Measurements from ENCODE around the gene TOR1A.
"Not testable (repeated sequence)": the region's sequence is repeated elsewhere in the genome, so short reads cannot be mapped to it uniquely, and the experiment has no call there.

Gene TOR1A

DNA sequence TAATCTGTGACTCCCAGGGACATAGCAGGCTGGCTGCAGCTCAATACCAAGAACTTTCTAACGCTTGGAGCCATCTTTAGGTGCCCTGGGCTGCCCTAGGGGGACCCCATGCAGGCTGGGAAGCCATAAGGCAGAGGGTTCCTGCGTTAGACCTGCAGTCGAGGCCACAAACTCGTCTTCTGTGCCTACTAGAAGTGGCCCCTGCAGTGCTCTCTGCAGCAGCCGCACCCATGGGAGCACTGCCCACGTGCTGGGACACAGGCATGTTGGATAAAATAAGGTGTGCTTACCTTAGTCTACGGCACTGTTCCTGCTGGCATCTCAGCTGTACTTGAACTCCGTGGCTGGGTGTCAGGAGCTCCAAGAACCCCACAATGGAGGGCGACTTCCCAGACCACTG, 11.6 kb downstream of the TOR1A start:
- Histone ChIP-seq H3K9ac (ENCODE audit: low read length) (no peak overlapping the region), H3K36me3 (ENCODE audit: insufficient read depth, low read length) (peaks cover 33% of the 10 kb centered on the region), H3K4me1 (ENCODE audit: insufficient read depth, low read length) (no peaks in the 10 kb centered on the region), H3K27ac (ENCODE audit: low read depth, low read length) (no peak overlapping the region), H3K9me3 (ENCODE audit: low read length) (no peaks in the 10 kb centered on the region), H3K27me3 (ENCODE audit: control insufficient read depth in 1 of 2, insufficient read depth in 2 of 2, low read length in 2 of 2) (no peaks in the 10 kb centered on the region), H3K4me3 (ENCODE audit: low read depth in 1 of 2, low read length in 2 of 2) (no peak overlapping the region)

DNA sequence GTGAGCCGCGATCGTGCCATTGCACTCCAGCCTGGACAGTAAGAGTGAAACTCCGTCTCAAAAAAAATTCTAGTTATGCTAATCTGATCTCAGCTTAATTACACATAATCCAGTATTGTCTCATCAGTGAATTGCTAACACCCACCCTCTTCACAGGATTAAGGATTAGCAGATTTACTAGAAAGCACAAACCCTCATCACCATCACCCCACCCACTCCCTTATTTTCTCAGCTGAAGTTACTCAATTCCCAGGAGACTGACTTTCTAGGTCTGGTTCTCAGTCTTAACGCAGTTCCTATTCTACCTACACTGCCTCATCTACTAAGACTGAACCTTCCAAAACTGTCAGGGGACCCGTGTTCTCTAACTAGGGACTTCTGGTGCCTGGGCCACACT, 12.0 kb downstream of the TOR1A start:
- Histone ChIP-seq H3K4me1 (ENCODE audit: insufficient read depth, low read length) (no peaks in the 10 kb centered on the region), H3K36me3 (ENCODE audit: insufficient read depth, low read length) (peaks cover 30% of the 10 kb centered on the region), H3K9me3 (ENCODE audit: low read length) (no peaks in the 10 kb centered on the region), H3K4me3 (ENCODE audit: low read depth in 1 of 2, low read length in 2 of 2) (no peak overlapping the region), H3K27ac (ENCODE audit: low read depth, low read length) (no peak overlapping the region), H3K27me3 (ENCODE audit: control insufficient read depth in 1 of 2, insufficient read depth in 2 of 2, low read length in 2 of 2) (no peaks in the 10 kb centered on the region), H3K9ac (ENCODE audit: low read length) (no peak overlapping the region)

DNA sequence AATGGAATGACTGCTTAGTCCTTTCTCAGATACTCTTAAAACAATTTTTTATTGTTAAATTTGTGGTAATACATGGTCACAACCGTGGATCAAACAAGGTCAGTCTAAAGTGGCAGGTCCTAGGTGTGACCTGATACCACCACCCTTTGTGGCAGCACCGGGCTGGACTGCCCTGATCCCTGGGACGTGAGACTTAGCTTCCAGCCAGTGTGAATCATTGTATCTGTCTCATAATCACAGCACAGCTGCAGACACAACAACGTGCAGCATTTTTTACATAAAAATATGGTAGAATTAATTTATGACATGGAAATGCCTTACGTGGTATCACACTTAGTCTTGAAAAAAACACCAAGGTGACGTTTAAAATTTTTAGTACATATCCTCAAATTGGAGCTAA, 13.1 kb downstream of the TOR1A start:
- Histone ChIP-seq H3K9me3 (ENCODE audit: low read length) (no peaks in the 10 kb centered on the region), H3K27ac (ENCODE audit: low read depth, low read length) (no peak overlapping the region), H3K9ac (ENCODE audit: low read length) (no peak overlapping the region), H3K4me3 (ENCODE audit: low read depth in 1 of 2, low read length in 2 of 2) (no peak overlapping the region), H3K27me3 (ENCODE audit: control insufficient read depth in 1 of 2, insufficient read depth in 2 of 2, low read length in 2 of 2) (no peaks in the 10 kb centered on the region), H3K4me1 (ENCODE audit: insufficient read depth, low read length) (no peaks in the 10 kb centered on the region), H3K36me3 (ENCODE audit: insufficient read depth, low read length) (peaks cover 19% of the 10 kb centered on the region)

DNA sequence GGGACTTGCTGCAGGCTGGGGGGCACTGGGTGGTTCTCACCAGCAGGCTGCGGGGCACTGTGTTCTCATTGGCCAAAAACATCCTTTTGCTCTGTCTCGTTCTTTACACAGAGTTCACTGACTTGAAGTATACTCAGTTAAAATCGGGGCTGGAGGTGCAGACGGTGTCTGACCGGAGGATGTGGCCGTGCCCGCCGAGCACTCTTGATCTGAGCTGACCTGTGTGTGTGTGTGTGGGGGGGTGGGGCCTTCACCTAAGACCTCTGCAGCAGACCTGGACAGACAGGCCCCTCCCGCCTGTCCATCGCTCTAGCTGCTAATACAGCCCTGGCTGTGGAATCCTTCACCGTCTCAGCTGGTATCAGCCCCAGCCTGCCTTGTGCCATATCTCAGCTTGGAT, 13.8 kb downstream of the TOR1A start:
- no peak overlapping the region for H3K27ac ChIP-seq (ENCODE audit: low read depth, low read length)
- no peak overlapping the region for H3K4me3 ChIP-seq (ENCODE audit: low read depth in 1 of 2, low read length in 2 of 2)
- no peaks in the 10 kb centered on the region for H3K4me1 ChIP-seq (ENCODE audit: insufficient read depth, low read length)
- H3K27me3 ChIP-seq (ENCODE audit: control insufficient read depth in 1 of 2, insufficient read depth in 2 of 2, low read length in 2 of 2), result no peaks in the 10 kb centered on the region
- no peaks in the 10 kb centered on the region for H3K9me3 ChIP-seq (ENCODE audit: low read length)
- H3K9ac ChIP-seq (ENCODE audit: low read length), result no peak overlapping the region
- H3K36me3 ChIP-seq (ENCODE audit: insufficient read depth, low read length), result peaks cover 12% of the 10 kb centered on the region

DNA sequence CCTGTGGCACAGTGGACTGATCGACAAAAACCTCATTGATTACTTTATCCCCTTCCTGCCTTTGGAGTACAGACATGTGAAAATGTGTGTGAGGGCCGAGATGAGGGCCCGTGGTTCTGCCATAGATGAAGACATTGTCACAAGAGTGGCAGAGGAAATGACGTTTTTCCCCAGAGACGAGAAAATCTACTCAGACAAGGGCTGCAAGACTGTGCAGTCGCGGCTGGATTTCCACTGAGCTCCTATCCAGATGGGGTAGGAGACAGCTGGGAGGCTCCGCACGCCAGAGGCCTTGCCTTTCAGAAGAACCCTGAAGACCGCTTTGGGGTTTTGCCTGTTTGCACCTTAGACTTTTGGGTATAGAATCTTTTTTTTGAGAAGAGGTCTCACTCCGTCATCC, 14.6 kb downstream of the TOR1A start:
- Histone ChIP-seq H3K27ac (ENCODE audit: low read depth, low read length) (no peak overlapping the region), H3K9me3 (ENCODE audit: low read length) (no peaks in the 10 kb centered on the region), H3K4me1 (ENCODE audit: insufficient read depth, low read length) (peaks cover 1% of the 10 kb centered on the region), H3K9ac (ENCODE audit: low read length) (no peak overlapping the region), H3K27me3 (ENCODE audit: control insufficient read depth in 1 of 2, insufficient read depth in 2 of 2, low read length in 2 of 2) (no peaks in the 10 kb centered on the region), H3K36me3 (ENCODE audit: insufficient read depth, low read length) (peaks cover 11% of the 10 kb centered on the region), H3K4me3 (ENCODE audit: low read depth in 1 of 2, low read length in 2 of 2) (no peak overlapping the region)

DNA sequence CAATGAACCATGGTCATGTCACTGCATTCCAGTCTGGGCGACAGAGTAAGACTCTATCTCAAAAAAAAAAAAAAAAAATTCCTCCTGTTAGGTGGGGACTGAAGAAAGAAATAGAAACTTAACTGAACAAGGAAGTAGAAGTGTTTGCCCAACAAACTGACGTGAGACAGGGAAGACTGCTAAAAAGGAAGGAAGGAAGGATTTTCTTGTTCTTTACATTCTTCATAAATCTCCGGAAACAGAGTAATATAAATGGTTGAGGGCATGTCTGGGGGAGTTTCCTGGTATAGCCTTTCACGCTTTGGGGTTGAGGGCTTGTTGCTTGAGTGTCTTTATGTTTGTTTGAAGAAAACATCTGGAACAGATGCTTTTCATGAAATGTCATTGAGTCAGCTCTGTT, 17.9 kb downstream of the TOR1A start:
- H3K27me3 ChIP-seq (ENCODE audit: control insufficient read depth in 1 of 2, insufficient read depth in 2 of 2, low read length in 2 of 2), result no peaks in the 10 kb centered on the region
- H3K9me3 ChIP-seq (ENCODE audit: low read length), result no peaks in the 10 kb centered on the region
- no peak overlapping the region for H3K9ac ChIP-seq (ENCODE audit: low read length)
- peaks cover 14% of the 10 kb centered on the region for H3K36me3 ChIP-seq (ENCODE audit: insufficient read depth, low read length)
- no peak overlapping the region for H3K27ac ChIP-seq (ENCODE audit: low read depth, low read length)
- H3K4me1 ChIP-seq (ENCODE audit: insufficient read depth, low read length), result peaks cover 9% of the 10 kb centered on the region
- no peak overlapping the region for H3K4me3 ChIP-seq (ENCODE audit: low read depth in 1 of 2, low read length in 2 of 2)

DNA sequence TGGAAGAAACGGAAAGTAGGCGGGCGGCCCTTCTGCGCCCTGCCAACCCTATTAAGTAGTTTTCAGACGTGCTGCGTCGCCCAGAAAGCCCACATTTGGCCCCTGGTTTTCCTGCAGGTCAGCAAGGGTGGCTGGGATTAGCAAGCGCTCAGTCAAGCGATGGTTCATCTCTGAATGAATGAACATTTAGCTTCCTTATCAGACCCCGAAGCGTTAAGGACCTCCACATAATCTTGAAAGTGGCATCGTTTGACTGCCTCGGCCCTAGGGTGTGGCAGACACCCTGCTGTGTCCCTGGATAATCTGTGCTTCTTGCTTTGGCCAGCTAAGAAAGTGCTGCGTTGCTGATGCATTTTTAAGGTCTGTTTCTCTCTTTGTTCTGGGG, 20.3 kb downstream of the TOR1A start:
- Histone ChIP-seq H3K4me3 (ENCODE audit: low read depth in 1 of 2, low read length in 2 of 2) (peak overlapping the region; percentile 84 to 88), H3K36me3 (ENCODE audit: insufficient read depth, low read length) (peaks cover 4% of the 10 kb centered on the region), H3K27ac (ENCODE audit: low read depth, low read length) (peak overlapping the region; percentile 85), H3K9me3 (ENCODE audit: low read length) (no peaks in the 10 kb centered on the region), H3K9ac (ENCODE audit: low read length) (peak overlapping the region; percentile 24), H3K4me1 (ENCODE audit: insufficient read depth, low read length) (peaks cover 9% of the 10 kb centered on the region), H3K27me3 (ENCODE audit: control insufficient read depth in 1 of 2, insufficient read depth in 2 of 2, low read length in 2 of 2) (no peaks in the 10 kb centered on the region)

DNA sequence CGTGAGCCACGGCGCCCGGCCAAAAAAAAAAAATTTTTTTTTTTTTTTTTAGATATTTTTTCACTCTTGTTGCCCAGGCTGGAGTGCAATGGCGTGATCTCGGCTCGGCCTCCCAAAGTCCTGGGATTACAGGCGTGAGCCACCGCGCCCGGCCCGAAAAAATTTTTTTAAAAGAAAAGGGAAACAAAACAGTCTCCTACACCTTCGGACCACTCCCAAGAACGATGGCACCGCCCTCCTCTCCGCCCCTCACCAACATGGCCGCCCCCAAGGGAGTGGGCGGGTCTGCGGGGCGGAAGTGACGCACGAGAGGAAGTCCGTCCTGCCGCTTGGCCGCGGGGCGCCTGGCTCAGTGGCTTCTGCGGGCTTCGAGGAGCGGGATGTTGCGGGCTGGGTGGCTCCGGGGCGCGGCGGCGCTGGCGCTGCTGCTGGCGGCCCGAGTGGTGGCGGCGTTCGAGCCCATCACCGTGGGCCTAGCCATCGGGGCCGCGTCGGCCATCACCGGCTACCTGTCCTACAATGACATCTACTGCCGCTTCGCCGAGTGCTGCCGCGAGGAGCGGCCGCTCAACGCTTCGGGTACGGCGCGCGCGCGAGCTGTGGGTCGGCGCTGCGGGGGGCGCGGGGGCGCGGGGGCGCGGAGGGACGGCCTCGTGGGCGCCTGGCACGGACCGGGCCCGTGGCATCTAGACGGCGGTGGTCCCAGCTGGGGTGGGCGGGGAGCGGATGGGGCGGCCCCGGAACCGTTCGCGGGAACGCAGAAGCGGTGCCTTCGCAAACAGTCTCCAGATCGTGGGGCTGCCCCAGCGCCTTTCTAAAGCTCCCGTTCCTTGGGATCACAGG, 20.9 kb downstream of the TOR1A start, which contains the start of gene TOR1B:
TOR1B (plus strand) TSS at position 352 of the 843 bp plus-strand sequence; CDS start at position 381, 29 bp downstream.
- H3K27ac ChIP-seq (ENCODE audit: low read depth, low read length), result peak within 1 kb of the TSS; percentile 85
- H3K36me3 ChIP-seq (ENCODE audit: insufficient read depth, low read length), result peaks cover 3% of the 10 kb centered on the region
- no peaks in the 10 kb centered on the region for H3K27me3 ChIP-seq (ENCODE audit: control insufficient read depth in 1 of 2, insufficient read depth in 2 of 2, low read length in 2 of 2)
- peaks cover 9% of the 10 kb centered on the region for H3K4me1 ChIP-seq (ENCODE audit: insufficient read depth, low read length)
- peak within 1 kb of the TSS; percentile 84 to 88 for H3K4me3 ChIP-seq (ENCODE audit: low read depth in 1 of 2, low read length in 2 of 2)
- H3K9me3 ChIP-seq (ENCODE audit: low read length), result no peaks in the 10 kb centered on the region
- peak within 1 kb of the TSS; percentile 24 for H3K9ac ChIP-seq (ENCODE audit: low read length)

DNA sequence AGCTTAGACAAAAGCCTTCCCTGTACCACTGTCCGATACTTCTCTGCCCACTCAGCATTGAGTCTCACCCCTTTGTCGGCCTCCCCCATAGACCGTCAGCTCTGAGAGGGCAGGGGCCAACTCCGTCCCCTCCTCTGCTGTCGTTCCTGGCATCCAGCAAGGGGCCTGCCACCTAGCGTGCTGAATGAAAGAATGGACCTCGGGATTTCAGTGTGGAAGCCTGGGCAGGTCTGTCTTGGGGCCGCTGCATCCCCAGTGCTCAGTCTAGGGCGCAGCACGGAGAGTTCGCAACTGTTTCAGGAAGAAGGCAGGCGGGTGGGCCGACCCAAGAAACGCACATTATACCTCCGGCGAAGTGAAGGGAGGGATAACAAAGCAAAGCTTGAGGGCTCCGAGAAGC, 22.4 kb downstream of the TOR1A start:
- no peak overlapping the region for H3K9ac ChIP-seq (ENCODE audit: low read length)

DNA sequence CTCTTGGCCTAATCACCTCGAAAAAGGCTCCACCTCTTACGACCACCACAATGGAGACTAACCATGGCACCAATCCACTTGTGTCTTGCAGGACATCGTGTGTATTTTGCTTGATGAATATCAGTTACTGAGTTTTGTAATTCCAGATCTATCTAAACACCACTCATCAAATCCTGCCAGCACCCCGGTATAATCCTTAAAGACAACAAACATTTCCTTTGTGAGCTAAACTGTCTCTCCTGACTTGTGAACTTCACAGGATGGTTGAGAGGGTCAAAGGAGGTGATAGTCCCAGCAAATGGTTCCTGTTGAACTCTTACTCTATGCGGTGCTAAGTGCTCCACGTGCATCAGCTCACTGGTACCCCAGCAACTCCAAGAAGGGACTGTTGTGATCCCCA, 25.0 kb downstream of the TOR1A start:
- Histone ChIP-seq H3K9me3 (ENCODE audit: low read length) (no peaks in the 10 kb centered on the region), H3K9ac (ENCODE audit: low read length) (no peak overlapping the region), H3K4me3 (ENCODE audit: low read depth in 1 of 2, low read length in 2 of 2) (no peak overlapping the region), H3K36me3 (ENCODE audit: insufficient read depth, low read length) (no peaks in the 10 kb centered on the region), H3K27ac (ENCODE audit: low read depth, low read length) (no peak overlapping the region), H3K27me3 (ENCODE audit: control insufficient read depth in 1 of 2, insufficient read depth in 2 of 2, low read length in 2 of 2) (no peaks in the 10 kb centered on the region), H3K4me1 (ENCODE audit: insufficient read depth, low read length) (peaks cover 4% of the 10 kb centered on the region)

More for the DNA sequence above, 22.4 kb downstream of the TOR1A start:
- H3K4me3 ChIP-seq (ENCODE audit: low read depth in 1 of 2, low read length in 2 of 2), result no peak overlapping the region
- peaks cover 3% of the 10 kb centered on the region for H3K36me3 ChIP-seq (ENCODE audit: insufficient read depth, low read length)
- peaks cover 9% of the 10 kb centered on the region for H3K4me1 ChIP-seq (ENCODE audit: insufficient read depth, low read length)
- no peaks in the 10 kb centered on the region for H3K9me3 ChIP-seq (ENCODE audit: low read length)
- H3K27me3 ChIP-seq (ENCODE audit: control insufficient read depth in 1 of 2, insufficient read depth in 2 of 2, low read length in 2 of 2), result no peaks in the 10 kb centered on the region
- no peak overlapping the region for H3K27ac ChIP-seq (ENCODE audit: low read depth, low read length)

DNA sequence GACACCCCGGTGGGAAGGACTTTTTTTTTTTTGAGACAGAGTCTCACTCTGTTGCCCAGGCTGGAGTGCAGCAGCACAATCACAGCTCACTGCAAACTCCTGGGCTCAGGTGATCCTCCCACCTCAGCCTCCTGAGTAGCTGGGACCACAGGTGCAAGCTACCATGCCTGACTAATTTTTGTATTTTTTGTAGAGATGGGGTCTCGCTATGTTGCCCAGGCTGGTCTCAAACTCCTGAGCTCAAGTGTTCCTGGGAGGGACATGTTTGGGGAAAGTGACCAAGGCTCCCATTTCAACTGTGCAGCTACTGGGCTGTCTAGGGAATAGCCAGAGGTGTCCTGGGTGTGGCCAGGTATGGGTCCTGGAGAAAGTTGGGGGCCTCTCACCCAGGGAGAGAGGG, 27.9 kb downstream of the TOR1A start:
- not testable (repeated sequence) for H3K9me3 ChIP-seq (ENCODE audit: low read length); H3K27ac ChIP-seq (ENCODE audit: low read depth, low read length); H3K4me1 ChIP-seq (ENCODE audit: insufficient read depth, low read length); H3K9ac ChIP-seq (ENCODE audit: low read length); H3K4me3 ChIP-seq (ENCODE audit: low read depth in 1 of 2, low read length in 2 of 2); H3K27me3 ChIP-seq (ENCODE audit: control insufficient read depth in 1 of 2, insufficient read depth in 2 of 2, low read length in 2 of 2); H3K36me3 ChIP-seq (ENCODE audit: insufficient read depth, low read length)

DNA sequence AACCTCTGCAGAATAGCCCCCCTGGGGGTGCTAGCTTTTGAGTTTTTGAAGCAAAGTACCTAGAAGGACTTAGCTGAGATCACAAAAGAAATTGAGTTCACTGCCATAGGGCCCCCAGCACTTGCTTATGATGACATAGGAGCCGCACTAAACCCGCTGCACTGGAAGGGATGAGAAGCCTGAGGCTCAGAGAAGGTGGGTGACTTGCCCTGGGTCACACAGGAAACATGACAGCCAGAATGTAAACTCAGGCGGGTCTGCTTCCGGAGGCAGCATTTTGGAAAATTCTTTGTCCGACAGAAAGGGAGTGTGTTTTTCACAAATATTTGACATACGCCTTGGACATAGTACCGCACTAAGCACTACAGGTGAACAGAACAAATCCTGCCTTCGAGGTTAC, 29.4 kb downstream of the TOR1A start:
- Histone ChIP-seq H3K9me3 (ENCODE audit: low read length) (no peaks in the 10 kb centered on the region), H3K36me3 (ENCODE audit: insufficient read depth, low read length) (no peaks in the 10 kb centered on the region), H3K27me3 (ENCODE audit: control insufficient read depth in 1 of 2, insufficient read depth in 2 of 2, low read length in 2 of 2) (no peaks in the 10 kb centered on the region), H3K4me1 (ENCODE audit: insufficient read depth, low read length) (no peaks in the 10 kb centered on the region), H3K27ac (ENCODE audit: low read depth, low read length) (no peak overlapping the region), H3K4me3 (ENCODE audit: low read depth in 1 of 2, low read length in 2 of 2) (no peak overlapping the region), H3K9ac (ENCODE audit: low read length) (no peak overlapping the region)

All from muscle layer of colon (tissue), 2 donors.